GM12878 (cell line): ENCODE measurements around the gene UCN2. TPM values are rescaled to one million over a fixed set of nuclear protein-coding genes. Genes with fewer than 3 reads are reported as not detected.

Experiments
- ATAC-seq: fragments of 200-7000 bp; cut with Tn5 transposase; 3 replicates; pipeline ENCODE4 v1.9.1; 2020; ENCODE audit warnings: mild to moderate bottlenecking, moderate library complexity
- BruUV-seq: library from RNA; stranded (reverse); fragments of 400-500 nt; replicated peaks from 2 replicates; lab custom pipeline; 2021; lab: Mats Ljungman, UMichigan
- CTCF ChIA-PET: fragments of 300-600 bp; sonication (Branson Sonifier 250); formaldehyde crosslinking; extraction: SDS; loops from one replicate; lab custom pipeline; 2021; ENCODE audit warnings: inconsistent platforms; lab: Yijun Ruan, JAX
- POLR2A ChIA-PET: fragments of 350-600 bp; formaldehyde crosslinking; extraction: SDS; loops from one replicate; lab custom pipeline; 2021; ENCODE audit warnings: inconsistent platforms; lab: Charles Lee
- RAD21 ChIA-PET: fragments of 300-600 bp; sonication (Branson Sonifier 250); formaldehyde crosslinking; loops from one replicate; lab custom pipeline; 2023; ENCODE audit warnings: antibody characterized with exemption; ENCODE audit not compliant: unreplicated experiment; lab: Charles Lee
- SMC1A ChIA-PET: fragments of 300-600 bp; sonication (Branson Sonifier 250); formaldehyde crosslinking; loops from one replicate; lab custom pipeline; 2023; ENCODE audit not compliant: unreplicated experiment, uncharacterized antibody; lab: Charles Lee
- DNase-seq: peaks from one replicate; pipeline ENCODE4 v3.0.0-alpha.2; 2011; ENCODE audit warnings: low read depth, low spot score
- FAIRE-seq: peaks from 3 replicates; lab custom pipeline; 2011; peaks lifted over from hg19 to GRCh38; lab: Jason Lieb, UNC
- H2AFZ ChIP-seq: 2 replicates; pipeline ENCODE4 v1.6.0; 2011; ENCODE audit warnings: low read depth, low read length, control low read depth; ENCODE audit not compliant: control insufficient read depth
- H3K27ac ChIP-seq: 2 replicates; pipeline ENCODE4 v1.5.1; 2011; ENCODE audit warnings: control low read depth; ENCODE audit not compliant: control insufficient read depth, insufficient read depth
- H3K27me3 ChIP-seq, 2 experiments: replicated peaks in 1 of 2; 2 replicates each; pipeline versions ENCODE4 v1.6.0 to v1.6.1; 2011; ENCODE audit warnings: low read length in 1 of 2; ENCODE audit not compliant: control insufficient read depth in 2 of 2, insufficient read depth in 2 of 2
- H3K36me3 ChIP-seq, 2 experiments: 2 replicates each; pipeline ENCODE4 v1.5.1; 2011; ENCODE audit warnings: low read length in 1 of 2; ENCODE audit not compliant: control insufficient read depth in 2 of 2, insufficient read depth in 2 of 2
- H3K4me1 ChIP-seq: 2 replicates; pipeline ENCODE4 v1.6.1; 2011; ENCODE audit warnings: mild to moderate bottlenecking, low read length, moderate library complexity, mixed read lengths; ENCODE audit not compliant: control insufficient read depth, insufficient read depth
- H3K4me2 ChIP-seq: 2 replicates; pipeline ENCODE4 v1.6.0; 2011; ENCODE audit warnings: control low read depth; ENCODE audit not compliant: control insufficient read depth, insufficient read depth
- H3K4me3 ChIP-seq: fragments of 200-600 bp; sonication (generic); 2 replicates; pipeline ENCODE4 v1.5.1; 2016
- H3K79me2 ChIP-seq: 2 replicates; pipeline ENCODE4 v1.6.0; 2011; ENCODE audit warnings: low read length; ENCODE audit not compliant: control insufficient read depth, insufficient read depth
- H3K9ac ChIP-seq: 2 replicates; pipeline ENCODE4 v1.8.0; 2011; ENCODE audit warnings: low read length, control low read depth, mixed read lengths; ENCODE audit not compliant: control insufficient read depth, insufficient read depth
- H3K9me3 ChIP-seq: replicated peaks from 3 replicates; pipeline ENCODE4 v1.5.1; 2011; ENCODE audit warnings: mild to moderate bottlenecking, low read length; ENCODE audit not compliant: control insufficient read depth, insufficient read depth
- H4K20me1 ChIP-seq: 2 replicates; pipeline ENCODE4 v1.6.0; 2011; ENCODE audit not compliant: control insufficient read depth, insufficient read depth
- CBFB ChIP-seq: IDR thresholded peaks from 2 replicates; pipeline ENCODE4 v1.6.1; 2016; ENCODE audit warnings: antibody characterized with exemption, low read depth
- CREB1 ChIP-seq: IDR thresholded peaks from 2 replicates; pipeline ENCODE4 v1.6.1; 2012; ENCODE audit warnings: low read depth, mild to moderate bottlenecking, inconsistent platforms
- NRF1 ChIP-seq: conservative IDR thresholded peaks from 2 replicates; pipeline ENCODE4 v1.6.1; 2011; ENCODE audit warnings: mild to moderate bottlenecking, low read depth, low read length, improper control_type of control experiment
- RUNX3 ChIP-seq: IDR thresholded peaks from 2 replicates; pipeline ENCODE4 v1.6.1; 2012; ENCODE audit warnings: low read length, inconsistent platforms
- TCF12 ChIP-seq: IDR thresholded peaks from 2 replicates; pipeline ENCODE4 v1.6.1; 2011; ENCODE audit warnings: low read depth, mild to moderate bottlenecking, low read length
- WGBS: methylation state at CpG from one replicate; pipeline ENCODE4 v1.1.6; 2016; ENCODE audit warnings: low lambda C conversion rate; ENCODE audit not compliant: insufficient replicate concordance, insufficient coverage; ENCODE audit errors: missing lambda C conversion rate; 5-methylcytosine and 5-hydroxymethylcytosine counted together
- in situ Hi-C: fragments of 300-500 bp; cut with MboI; formaldehyde crosslinking; loops from 9 replicates; pipeline ENCODE4 v1.14.3; 2018; ENCODE audit warnings: mixed read lengths
- intact Hi-C: fragments of 100-400 bp; cut with micrococcal nuclease; formaldehyde crosslinking; loops from one replicate; pipeline ENCODE4 v1.14.2; 2022; ENCODE audit not compliant: unreplicated experiment
- polyA plus RNA-seq, 11 experiments: library from polyadenylated mRNA; depleted of rRNA in 4 of 11; unstranded in 6 of 11; stranded (reverse) in 5 of 11; fragments of >200 nt; fragmentation: Nextera tagmentation in 4 of 11; fragmentation: Illumina TruSeq in 1 of 11; extraction: Ambion mirVana in 4 of 11; extraction: Trizol in 1 of 11; gene quantifications; 1 replicate in 1 of 11; 2 replicates in 10 of 11; pipeline versions ENCODE4 v1.2.1 to v1.2.3, GENCODE V29; 2011 to 2016; ENCODE audit warnings: inconsistent platforms in 2 of 11, missing spikeins in 2 of 11, low read depth in 1 of 11
- total RNA-seq, 4 experiments: library from RNA; depleted of rRNA in 3 of 4; stranded (reverse); fragments of >200 nt in 3 of 4; fragmentation: Illumina TruSeq in 1 of 4; extraction: Trizol in 1 of 4; gene quantifications; 2 replicates each; pipeline versions ENCODE4 v1.2.1 to v1.2.3, GENCODE V29; 2013 to 2021
- TF ChIP-seq, protein P1 (sequence below): IDR thresholded peaks from 2 replicates; pipeline ENCODE4 v1.6.1; 2011; ENCODE audit warnings: mild to moderate bottlenecking, low read depth, low read length, moderate library complexity; ENCODE audit not compliant: insufficient replicate concordance
- TF ChIP-seq, protein P2 (sequence below): fragments of 450-650 bp; formaldehyde crosslinking; IDR thresholded peaks from 2 replicates; pipeline ENCODE4 v1.5.0; 2022; ENCODE audit warnings: mild to moderate bottlenecking, missing genetic modification characterization
- TF ChIP-seq, protein P3 (sequence below): fragments of 450-650 bp; IDR thresholded peaks from 2 replicates; pipeline ENCODE4 v1.6.1; 2016; ENCODE audit warnings: mild to moderate bottlenecking

The UCN2 gene
- total and polyA plus RNA-seq, 10 of the 15 experiments (the other 5 are each of a cell fraction or from before 2014, with no cell fraction given) = 0.05 TPM; not detected in 9

DNA sequence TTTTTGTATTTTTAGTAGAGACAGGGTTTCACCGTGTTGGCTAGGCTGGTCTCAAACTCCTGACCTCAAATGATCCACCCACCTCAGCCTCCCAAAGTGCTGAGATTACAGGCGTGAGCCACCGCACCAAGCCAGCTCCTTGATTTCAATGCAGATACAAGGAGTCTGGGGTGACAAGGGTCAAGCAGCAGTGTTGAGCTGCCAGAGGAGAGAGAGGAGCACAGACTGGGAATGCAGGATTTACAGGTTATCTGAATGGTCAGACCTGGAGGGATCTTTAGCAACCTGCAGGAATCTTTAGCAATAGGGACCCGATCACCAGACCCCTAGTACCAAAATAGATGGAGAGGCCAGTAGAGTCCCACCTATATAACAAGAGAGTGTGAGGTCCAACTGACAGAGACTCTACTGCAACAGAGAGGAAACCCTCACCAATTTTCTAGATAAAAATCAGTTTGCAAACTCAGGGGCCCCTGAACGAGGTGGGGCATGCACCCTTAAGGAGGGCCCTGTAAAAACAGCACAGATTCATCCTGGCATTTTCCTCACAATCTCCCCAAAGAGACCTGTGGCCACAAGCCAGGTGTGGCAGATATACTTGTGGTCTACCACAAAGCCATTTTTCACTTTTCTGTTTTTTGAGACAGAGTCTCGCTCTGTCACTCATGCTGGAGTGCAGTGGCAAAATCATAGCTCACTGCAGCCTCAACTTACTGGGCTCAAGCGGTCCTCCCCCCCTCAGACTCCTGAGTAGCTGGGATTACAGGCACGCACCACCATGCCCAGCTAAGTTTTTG lies 49.0 kb downstream of the UCN2 start:
- no peak overlapping the region for H3K4me3 ChIP-seq
- DNase-seq = no peak

More for the DNA sequence above, 49.0 kb downstream of the UCN2 start:
- Histone ChIP-seq H3K9ac (no peak overlapping the region), H3K27ac (no peak overlapping the region), H3K9me3 (no peaks in the 10 kb centered on the region), H3K79me2 (no peaks in the 10 kb centered on the region), H3K4me2 (no peak overlapping the region; the same call in 1 of the 2 replicates), H3K36me3 (peaks cover 0 to 6% of the 10 kb centered on the region in 2 experiments; a peak in 3 of 4 replicates), H2AFZ (no peak overlapping the region), H3K27me3 (no peaks in the 10 kb centered on the region), H4K20me1 (no peaks in the 10 kb centered on the region; the same call in 1 of the 2 replicates), H3K4me1 (peaks cover 12% of the 10 kb centered on the region)
- SMC1A ChIA-PET = interaction anchor here (0.5 to 1.7 kb wide), 3 partner anchors 17 to 78 kb away, joined by 3 read pairs; no protein-coding TSS in a partner anchor
- intact Hi-C loops (loop anchor here (5.0 kb wide), 1 partner anchor 33 kb away; no protein-coding TSS in a partner anchor), in situ Hi-C loops (no loop called here)
- peak; percentile 57 for ATAC-seq
- FAIRE-seq = peak; percentile 52
- no TSS peak for BruUV-seq
- no peak for TF ChIP-seq NRF1
- TF ChIP-seq, protein P1, sequence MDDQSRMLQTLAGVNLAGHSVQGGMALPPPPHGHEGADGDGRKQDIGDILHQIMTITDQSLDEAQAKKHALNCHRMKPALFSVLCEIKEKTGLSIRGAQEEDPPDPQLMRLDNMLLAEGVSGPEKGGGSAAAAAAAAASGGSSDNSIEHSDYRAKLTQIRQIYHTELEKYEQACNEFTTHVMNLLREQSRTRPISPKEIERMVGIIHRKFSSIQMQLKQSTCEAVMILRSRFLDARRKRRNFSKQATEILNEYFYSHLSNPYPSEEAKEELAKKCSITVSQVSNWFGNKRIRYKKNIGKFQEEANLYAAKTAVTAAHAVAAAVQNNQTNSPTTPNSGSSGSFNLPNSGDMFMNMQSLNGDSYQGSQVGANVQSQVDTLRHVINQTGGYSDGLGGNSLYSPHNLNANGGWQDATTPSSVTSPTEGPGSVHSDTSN = peak; percentile 66
- TF ChIP-seq, protein P2, sequence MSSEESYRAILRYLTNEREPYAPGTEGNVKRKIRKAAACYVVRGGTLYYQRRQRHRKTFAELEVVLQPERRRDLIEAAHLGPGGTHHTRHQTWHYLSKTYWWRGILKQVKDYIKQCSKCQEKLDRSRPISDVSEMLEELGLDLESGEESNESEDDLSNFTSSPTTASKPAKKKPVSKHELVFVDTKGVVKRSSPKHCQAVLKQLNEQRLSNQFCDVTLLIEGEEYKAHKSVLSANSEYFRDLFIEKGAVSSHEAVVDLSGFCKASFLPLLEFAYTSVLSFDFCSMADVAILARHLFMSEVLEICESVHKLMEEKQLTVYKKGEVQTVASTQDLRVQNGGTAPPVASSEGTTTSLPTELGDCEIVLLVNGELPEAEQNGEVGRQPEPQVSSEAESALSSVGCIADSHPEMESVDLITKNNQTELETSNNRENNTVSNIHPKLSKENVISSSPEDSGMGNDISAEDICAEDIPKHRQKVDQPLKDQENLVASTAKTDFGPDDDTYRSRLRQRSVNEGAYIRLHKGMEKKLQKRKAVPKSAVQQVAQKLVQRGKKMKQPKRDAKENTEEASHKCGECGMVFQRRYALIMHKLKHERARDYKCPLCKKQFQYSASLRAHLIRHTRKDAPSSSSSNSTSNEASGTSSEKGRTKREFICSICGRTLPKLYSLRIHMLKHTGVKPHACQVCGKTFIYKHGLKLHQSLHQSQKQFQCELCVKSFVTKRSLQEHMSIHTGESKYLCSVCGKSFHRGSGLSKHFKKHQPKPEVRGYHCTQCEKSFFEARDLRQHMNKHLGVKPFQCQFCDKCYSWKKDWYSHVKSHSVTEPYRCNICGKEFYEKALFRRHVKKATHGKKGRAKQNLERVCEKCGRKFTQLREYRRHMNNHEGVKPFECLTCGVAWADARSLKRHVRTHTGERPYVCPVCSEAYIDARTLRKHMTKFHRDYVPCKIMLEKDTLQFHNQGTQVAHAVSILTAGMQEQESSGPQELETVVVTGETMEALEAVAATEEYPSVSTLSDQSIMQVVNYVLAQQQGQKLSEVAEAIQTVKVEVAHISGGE = no peak
- TF ChIP-seq, protein P3, sequence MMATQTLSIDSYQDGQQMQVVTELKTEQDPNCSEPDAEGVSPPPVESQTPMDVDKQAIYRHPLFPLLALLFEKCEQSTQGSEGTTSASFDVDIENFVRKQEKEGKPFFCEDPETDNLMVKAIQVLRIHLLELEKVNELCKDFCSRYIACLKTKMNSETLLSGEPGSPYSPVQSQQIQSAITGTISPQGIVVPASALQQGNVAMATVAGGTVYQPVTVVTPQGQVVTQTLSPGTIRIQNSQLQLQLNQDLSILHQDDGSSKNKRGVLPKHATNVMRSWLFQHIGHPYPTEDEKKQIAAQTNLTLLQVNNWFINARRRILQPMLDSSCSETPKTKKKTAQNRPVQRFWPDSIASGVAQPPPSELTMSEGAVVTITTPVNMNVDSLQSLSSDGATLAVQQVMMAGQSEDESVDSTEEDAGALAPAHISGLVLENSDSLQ = peak; percentile 87
- peak; percentile 23; the same call in 1 of the 2 replicates for TF ChIP-seq CREB1
- 0 out of 2 replicates have a peak, but pooled peaks have one; percentile 25 for TF ChIP-seq TCF12
- peak; percentile 91 for TF ChIP-seq RUNX3
- peak; percentile 70 for TF ChIP-seq CBFB
- POLR2A ChIA-PET = interaction anchor here (0.8 kb wide), 1 partner anchor 17 kb away, joined by 4 read pairs; no protein-coding TSS in a partner anchor
- CTCF ChIA-PET = no interaction called here
- RAD21 ChIA-PET = interaction anchor here (0.6 to 1.0 kb wide), 2 partner anchors 42 to 122 kb away, joined by 3 read pairs; no protein-coding TSS in a partner anchor
- WGBS = 30% methylated on average over 8 of the region's 8 CpGs
